CD14-positive monocyte (primary cell): ENCODE results near the gene HSBP1L1. TPM values are rescaled to one million over a fixed set of nuclear protein-coding genes. Genes with fewer than 3 reads are reported as not detected.

Source experiments
- DNase-seq, 3 donors: peaks; one replicate each; pipeline ENCODE4 v3.0.0-alpha.2; 2011 to 2022
- H2AFZ ChIP-seq: 2 replicates; pipeline ENCODE4 v1.6.0; 2012; ENCODE audit warnings: mild to moderate bottlenecking, low read depth, low read length, inconsistent platforms; ENCODE audit not compliant: insufficient read depth, poor library complexity, severe bottlenecking
- H3K27ac ChIP-seq, 2 donors: 1 replicate in 1 of 2; 2 replicates in 1 of 2; pipeline ENCODE4 v1.5.1; 2012 to 2013; ENCODE audit warnings: low read length in 2 of 2, control low read depth in 1 of 2, inconsistent platforms in 1 of 2, low read depth in 1 of 2, mild to moderate bottlenecking in 1 of 2
- H3K27me3 ChIP-seq, 2 donors: one replicate each; pipeline versions ENCODE4 v1.6.0 to v1.6.1; 2011 to 2013; ENCODE audit warnings: low read length in 2 of 2; ENCODE audit not compliant: control insufficient read depth in 2 of 2, insufficient read depth in 2 of 2
- H3K36me3 ChIP-seq, 2 donors: replicated peaks in 1 of 2; 1 replicate in 1 of 2; 2 replicates in 1 of 2; pipeline versions ENCODE4 v1.5.1 to v1.6.1; 2012 to 2013; ENCODE audit warnings: low read length in 2 of 2, control low read depth in 1 of 2, inconsistent platforms in 1 of 2, mild to moderate bottlenecking in 1 of 2; ENCODE audit not compliant: insufficient read depth in 2 of 2, control insufficient read depth in 1 of 2
- H3K4me1 ChIP-seq, 2 donors: 1 replicate in 1 of 2; 2 replicates in 1 of 2; pipeline versions ENCODE4 v1.5.1 to v1.6.1; 2012 to 2013; ENCODE audit warnings: low read length in 2 of 2, control low read depth in 1 of 2, inconsistent platforms in 1 of 2, mild to moderate bottlenecking in 1 of 2, moderate library complexity in 1 of 2; ENCODE audit not compliant: insufficient read depth in 2 of 2, control insufficient read depth in 1 of 2
- H3K4me2 ChIP-seq: replicated peaks from 2 replicates; pipeline ENCODE3; 2012; ENCODE audit warnings: low read length, moderate library complexity, mild to moderate bottlenecking; ENCODE audit not compliant: poor library complexity, severe bottlenecking; ENCODE audit errors: extremely low read depth
- H3K4me3 ChIP-seq, 3 experiments: fragments of 200-600 bp in 1 of 3; sonication (generic) in 1 of 3; replicated peaks in 1 of 3; 1 replicate in 2 of 3; 2 replicates in 1 of 3; pipeline ENCODE4 v1.5.1; 2011 to 2013; ENCODE audit warnings: low read length in 3 of 3, mild to moderate bottlenecking in 3 of 3, control low read depth in 2 of 3, low read depth in 2 of 3, inconsistent platforms in 1 of 3, moderate library complexity in 1 of 3
- H3K79me2 ChIP-seq: 2 replicates; pipeline ENCODE4 v1.6.0; 2012; ENCODE audit warnings: mild to moderate bottlenecking, control low read depth, inconsistent platforms, low read length, moderate library complexity; ENCODE audit not compliant: insufficient read depth
- H3K9ac ChIP-seq: 2 replicates; pipeline ENCODE4 v1.6.0; 2017; ENCODE audit warnings: low read length, mild to moderate bottlenecking; ENCODE audit not compliant: insufficient read depth, poor library complexity, severe bottlenecking
- H3K9me3 ChIP-seq, 2 donors: replicated peaks in 1 of 2; 1 replicate in 1 of 2; 2 replicates in 1 of 2; pipeline versions ENCODE4 v1.5.1 to v1.6.1; 2012 to 2013; ENCODE audit warnings: low read length in 2 of 2, control low read depth in 1 of 2; ENCODE audit not compliant: control insufficient read depth in 1 of 2, insufficient read depth in 1 of 2
- H4K20me1 ChIP-seq: 2 replicates; pipeline ENCODE4 v1.6.0; 2012; ENCODE audit warnings: mild to moderate bottlenecking, low read length, control low read depth, moderate library complexity; ENCODE audit not compliant: insufficient read depth
- H3K27ac Mint-ChIP-seq, 7 donors: one replicate each; pipeline ENCODE4 v1.8.0; 2020; ENCODE audit warnings: mild to moderate bottlenecking in 7 of 7, mixed read lengths in 7 of 7, moderate library complexity in 6 of 7, inconsistent platforms in 2 of 7
- H3K27me3 Mint-ChIP-seq, 3 donors: one replicate each; pipeline ENCODE4 v1.8.0; 2021 to 2022; ENCODE audit warnings: low read depth in 3 of 3, mild to moderate bottlenecking in 3 of 3, mixed read lengths in 3 of 3, moderate library complexity in 3 of 3, inconsistent platforms in 1 of 3
- H3K36me3 Mint-ChIP-seq, 2 donors: one replicate each; pipeline ENCODE4 v1.8.0; 2020; ENCODE audit warnings: mixed read lengths in 2 of 2, inconsistent platforms in 1 of 2, mild to moderate bottlenecking in 1 of 2
- H3K4me1 Mint-ChIP-seq: one replicate; pipeline ENCODE4 v1.8.0; 2020; ENCODE audit warnings: mild to moderate bottlenecking, mixed read lengths
- H3K4me3 Mint-ChIP-seq, 2 donors: one replicate each; pipeline ENCODE4 v1.8.0; 2020; ENCODE audit warnings: mild to moderate bottlenecking in 2 of 2, mixed read lengths in 2 of 2, moderate library complexity in 1 of 2
- H3K9me3 Mint-ChIP-seq, 7 donors: one replicate each; pipeline ENCODE4 v1.8.0; 2020 to 2022; ENCODE audit warnings: mixed read lengths in 7 of 7, mild to moderate bottlenecking in 6 of 7, moderate library complexity in 6 of 7, inconsistent platforms in 2 of 7
- CTCF ChIP-seq: fragments of 200-600 bp; IDR thresholded peaks from one replicate; pipeline ENCODE4 v1.8.0; 2022; ENCODE audit warnings: antibody characterized with exemption, mild to moderate bottlenecking
- WGBS: methylation state at CpG from one replicate; pipeline ENCODE4 v1.1.5; 2013; ENCODE audit warnings: missing lambda C conversion rate; ENCODE audit not compliant: insufficient coverage; 5-methylcytosine and 5-hydroxymethylcytosine counted together
- intact Hi-C, 2 donors: fragments of 100-400 bp; cut with micrococcal nuclease; formaldehyde crosslinking; loops; one replicate each; pipeline versions ENCODE4 v1.15.0 to v1.15.1; 2023
- polyA plus RNA-seq, 3 donors: library from polyadenylated mRNA; depleted of rRNA in 1 of 3; unstranded in 2 of 3; stranded (reverse) in 1 of 3; fragments of 300-500 nt in 2 of 3; fragments of >200 nt in 1 of 3; fragmentation: Illumina TruSeq in 2 of 3; gene quantifications; 1 replicate in 2 of 3; 2 replicates in 1 of 3; pipeline ENCODE4 v1.2.3, GENCODE V29; 2012 to 2021

HSBP1L1 gene
- polyA plus RNA-seq, 3 donors: 2.5 to 13.2 (median 10.8) TPM

GRCh38 chr18:79983253-79983652 lies 18.8 kb downstream of the HSBP1L1 start:
- peaks cover 81% of the 10 kb centered on the region for H4K20me1 ChIP-seq
- H3K27ac ChIP-seq: peak overlapping the region; percentile 77 to 83
- intact Hi-C loops: loop anchor here in 1 of 2 donors (10.0 kb wide), 1 partner anchor 188 kb away; the partner anchor contains the start of gene KCNG2
- no peak for TF ChIP-seq CTCF
- peak overlapping the region; percentile 49 for H3K4me2 ChIP-seq
- peaks cover 6 to 40% of the 10 kb centered on the region in 2 donors for H3K36me3 ChIP-seq
- Mint-ChIP-seq H3K36me3 (peaks cover 28 to 38% of the 10 kb centered on the region in 2 donors), H3K4me1 (peaks cover 38% of the 10 kb centered on the region), H3K4me3 (peak overlapping the region; percentile 43 to 61), H3K9me3 (no peaks in the 10 kb centered on the region), H3K27ac (peak overlapping the region; percentile 83 to 95 (median 91)), H3K27me3 (no peaks in the 10 kb centered on the region)
- WGBS: 20% methylated on average over 1 of the region's 4 CpGs
- H3K27me3 ChIP-seq: no peaks in the 10 kb centered on the region
- no peak for DNase-seq
- H3K4me3 ChIP-seq: peak overlapping the region in 1 of 3 experiments; percentile 57
- peaks cover 100% of the 10 kb centered on the region for H3K79me2 ChIP-seq
- no peak overlapping the region for H2AFZ ChIP-seq
- no peaks in the 10 kb centered on the region for H3K9me3 ChIP-seq
- peak overlapping the region; percentile 31 for H3K9ac ChIP-seq
- peaks cover 27 to 35% of the 10 kb centered on the region in 2 donors for H3K4me1 ChIP-seq

GRCh38 chr18:79983793-79984192 lies 19.4 kb downstream of the HSBP1L1 start:
- H3K27me3 Mint-ChIP-seq: no peaks in the 10 kb centered on the region
- H3K79me2 ChIP-seq: peaks cover 97% of the 10 kb centered on the region
- peaks cover 6 to 40% of the 10 kb centered on the region in 2 donors for H3K36me3 ChIP-seq

More at GRCh38 chr18:79983793-79984192, 19.4 kb downstream of the HSBP1L1 start:
- 95% methylated on average over 4 of the region's 7 CpGs for WGBS
- no peaks in the 10 kb centered on the region for H3K9me3 Mint-ChIP-seq
- no peak for DNase-seq
- TF ChIP-seq CTCF: no peak
- H3K27ac Mint-ChIP-seq: peak overlapping the region in 5 of 7 donors; percentile 64 to 95 (median 86)
- H3K4me1 Mint-ChIP-seq: peaks cover 38% of the 10 kb centered on the region
- H3K4me3 ChIP-seq: no peak overlapping the region
- no peak overlapping the region for H3K9ac ChIP-seq
- no peaks in the 10 kb centered on the region for H3K9me3 ChIP-seq
- H3K4me1 ChIP-seq: peaks cover 27 to 36% of the 10 kb centered on the region in 2 donors
- no peak overlapping the region for H3K4me3 Mint-ChIP-seq
- no peak overlapping the region for H2AFZ ChIP-seq
- H3K27ac ChIP-seq: peak overlapping the region in 1 of 2 donors; percentile 77
- intact Hi-C loops: loop anchor here in 1 of 2 donors (10.0 kb wide), 1 partner anchor 189 kb away; the partner anchor contains the start of gene KCNG2
- no peak overlapping the region for H3K4me2 ChIP-seq
- peaks cover 76% of the 10 kb centered on the region for H4K20me1 ChIP-seq
- H3K36me3 Mint-ChIP-seq: peaks cover 28 to 37% of the 10 kb centered on the region in 2 donors
- no peaks in the 10 kb centered on the region for H3K27me3 ChIP-seq
